Esophagus squamous epithelium (tissue), 4 donors: ENCODE data around the gene SLC25A36.

Source experiments
- CTCF ChIP-seq, 6 experiments: fragments of 450-650 bp in 4 of 6; fragments of 200-600 bp in 2 of 6; sonication (generic) in 2 of 6; IDR thresholded peaks; one replicate each; pipeline ENCODE4 v1.5.1; 2016 to 2019; ENCODE audit warnings: antibody characterized with exemption in 6 of 6, mild to moderate bottlenecking in 4 of 6, moderate library complexity in 4 of 6
- POLR2A ChIP-seq, 4 donors: fragments of 450-650 bp; IDR thresholded peaks; one replicate each; pipeline ENCODE4 v1.6.1; 2017; ENCODE audit warnings: antibody characterized with exemption in 4 of 4, mild to moderate bottlenecking in 4 of 4, moderate library complexity in 3 of 4

GRCh38 chr3:140956058-140956835 lies 14.6 kb downstream of the SLC25A36 start:
- TF ChIP-seq CTCF (IDR thresholded peaks at IDR 0.05) = no peak
- TF ChIP-seq POLR2A (IDR thresholded peaks at IDR 0.05) = no peak
